ENCODE results near the gene TLK2. TPM values are rescaled to one million over a fixed set of nuclear protein-coding genes. Genes with fewer than 3 reads are reported as not detected.

TLK2 gene
- total RNA-seq, 1 experiment from 2014 or later, result 29.4 TPM

DNA sequence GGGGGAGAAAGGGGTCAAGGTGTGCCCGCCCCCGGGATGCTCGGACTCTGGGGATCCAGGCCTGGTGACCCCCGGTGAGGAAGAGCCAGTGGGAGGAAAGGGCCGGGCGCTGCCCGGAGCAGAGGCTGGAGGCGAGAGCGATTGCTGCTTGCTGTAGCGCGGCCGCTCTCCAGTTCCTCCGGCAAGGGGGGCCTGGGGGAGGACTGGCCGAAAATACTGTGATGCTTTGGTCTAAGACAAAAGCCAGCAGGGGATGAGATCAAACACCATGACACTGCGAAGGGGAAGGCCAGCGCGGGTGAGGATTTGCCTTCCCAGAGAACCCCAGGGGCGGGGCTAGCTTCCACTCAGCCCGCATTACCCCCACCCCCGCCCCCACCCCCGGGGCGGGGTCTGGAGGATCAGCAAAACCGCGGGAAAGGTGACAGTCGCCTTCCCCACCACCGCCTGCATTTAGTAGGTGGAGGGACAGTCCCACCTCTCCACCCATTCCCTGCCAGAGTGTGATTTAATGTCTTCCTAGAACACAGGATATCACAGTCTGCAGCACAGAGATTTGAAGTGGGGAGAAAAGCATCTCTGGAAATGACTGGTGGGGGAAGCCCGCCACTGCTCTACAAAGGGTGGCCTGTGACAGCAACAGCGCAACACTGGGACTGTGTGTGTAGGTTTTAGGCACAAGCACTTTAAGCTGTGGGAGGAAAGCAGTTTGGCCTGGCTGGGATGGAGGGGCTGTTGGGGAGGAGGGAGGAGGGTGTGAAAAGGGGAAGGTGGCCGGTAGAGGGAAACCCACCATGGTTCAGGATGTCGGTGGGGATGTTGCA is 174.6 kb downstream of the TLK2 start:
- no peak for DNase-seq (ENCODE audit: low read depth)

DNA sequence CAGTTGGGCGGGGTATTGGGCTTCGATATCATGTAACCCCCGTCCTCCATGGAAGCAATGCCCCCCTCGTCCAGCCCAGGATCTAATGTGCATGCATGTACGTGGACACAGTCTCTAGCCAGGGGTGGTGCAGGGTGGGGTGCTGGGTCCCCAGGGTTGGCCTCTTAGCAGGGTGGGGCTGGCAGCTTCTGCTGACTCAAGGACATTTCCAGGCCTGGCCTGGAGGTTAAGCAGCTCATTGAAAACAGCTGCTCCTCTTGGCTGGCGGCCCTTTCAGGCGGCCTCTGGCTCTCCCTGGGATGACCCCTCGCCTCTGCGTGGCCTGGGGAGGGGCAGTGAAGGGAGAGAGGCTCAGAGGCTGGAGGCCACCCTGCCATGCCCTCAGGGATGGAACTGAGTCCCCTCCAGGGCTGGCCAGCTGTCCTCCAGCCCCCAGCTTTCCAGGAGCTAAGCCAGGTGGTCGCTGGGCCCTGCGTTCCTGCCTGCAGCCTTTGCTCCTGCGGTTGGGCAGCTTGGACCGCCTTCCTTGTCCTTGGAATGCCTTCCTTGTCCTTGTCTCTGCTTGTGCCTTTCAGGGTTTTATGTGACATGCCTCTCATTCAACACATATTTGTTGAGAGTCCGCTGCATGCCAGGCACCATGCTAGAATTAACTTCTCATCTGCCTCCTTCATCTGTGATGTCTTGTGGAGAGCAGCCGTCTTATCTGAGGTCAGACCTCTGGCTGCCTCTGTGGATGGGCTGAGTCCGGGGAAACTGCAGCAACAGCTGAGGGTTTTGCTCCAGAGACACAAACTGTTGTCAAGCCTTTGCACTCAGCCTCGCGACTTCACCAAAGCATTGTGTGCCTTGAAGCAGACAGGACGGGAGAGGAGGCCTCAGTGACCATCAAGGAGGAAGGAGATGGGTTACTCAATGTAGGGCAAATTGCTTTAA is 175.5 kb downstream of the TLK2 start:
- DNase-seq (ENCODE audit: low read depth), result no peak

DNA sequence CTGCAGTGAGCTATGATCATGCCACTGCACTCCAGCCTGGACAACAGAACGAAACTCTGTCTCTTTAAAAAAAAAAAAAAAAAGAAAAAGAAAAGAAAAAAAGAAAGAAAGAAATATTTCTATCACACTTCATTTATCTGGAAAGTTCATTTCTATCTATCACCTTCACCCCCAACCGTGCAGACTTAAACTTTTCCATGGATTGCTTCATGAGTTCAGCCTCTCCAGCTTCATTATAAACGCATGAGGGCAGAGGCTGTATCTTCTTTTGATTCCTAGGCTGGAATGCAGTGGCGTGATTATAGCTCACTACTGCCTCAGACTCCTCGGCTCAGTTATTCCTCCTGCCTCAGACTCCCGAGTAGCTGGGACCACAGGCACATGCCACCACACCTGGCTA is 177.0 kb downstream of the TLK2 start:
- no peak for DNase-seq (ENCODE audit: low read depth)

DNA sequence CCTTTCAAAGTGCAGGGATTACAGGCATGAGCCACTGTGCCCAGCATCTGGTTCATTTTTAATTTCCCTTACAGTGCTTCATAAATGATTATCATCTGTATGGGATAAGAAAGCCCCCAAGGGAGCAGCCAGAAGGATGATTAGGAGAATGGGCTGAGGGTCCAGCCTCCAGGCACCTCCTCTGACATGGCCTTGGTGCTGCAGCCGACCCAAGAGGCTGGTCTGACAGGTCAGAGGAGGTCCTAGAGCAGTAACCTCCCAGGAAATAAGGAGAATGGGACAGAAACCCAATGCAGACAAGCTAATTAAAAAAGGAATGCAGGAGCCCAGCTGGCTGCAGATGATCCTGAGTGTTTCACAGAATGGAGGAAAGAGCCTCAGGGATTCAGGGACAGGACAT is 177.8 kb downstream of the TLK2 start:
- DNase-seq (ENCODE audit: low read depth), result no peak

DNA sequence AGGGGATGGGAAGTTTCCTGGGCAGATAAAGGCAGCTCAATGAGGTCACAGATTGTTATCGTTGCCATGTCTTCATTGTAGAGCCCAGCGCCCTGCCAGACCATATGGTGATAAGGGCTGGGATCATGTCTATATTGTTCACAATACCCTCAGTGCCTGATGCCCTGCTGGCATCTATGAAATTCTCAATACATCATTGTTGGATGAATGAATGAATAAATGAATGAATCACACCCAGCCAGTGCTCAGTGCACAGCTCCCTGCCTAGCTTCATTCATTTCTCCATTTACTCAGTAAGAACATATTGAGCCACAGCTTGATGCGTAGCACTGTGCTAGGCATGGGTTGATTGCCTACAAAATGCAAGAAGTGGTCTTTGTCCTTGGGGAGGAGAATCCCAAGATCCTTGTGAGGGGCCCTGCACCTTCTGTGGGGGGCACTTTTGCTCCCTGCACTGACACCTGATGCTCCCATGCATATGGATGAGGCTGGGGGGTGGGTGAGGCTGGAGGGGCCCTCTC is 178.6 kb downstream of the TLK2 start:
- DNase-seq (ENCODE audit: low read depth), result no peak

DNA sequence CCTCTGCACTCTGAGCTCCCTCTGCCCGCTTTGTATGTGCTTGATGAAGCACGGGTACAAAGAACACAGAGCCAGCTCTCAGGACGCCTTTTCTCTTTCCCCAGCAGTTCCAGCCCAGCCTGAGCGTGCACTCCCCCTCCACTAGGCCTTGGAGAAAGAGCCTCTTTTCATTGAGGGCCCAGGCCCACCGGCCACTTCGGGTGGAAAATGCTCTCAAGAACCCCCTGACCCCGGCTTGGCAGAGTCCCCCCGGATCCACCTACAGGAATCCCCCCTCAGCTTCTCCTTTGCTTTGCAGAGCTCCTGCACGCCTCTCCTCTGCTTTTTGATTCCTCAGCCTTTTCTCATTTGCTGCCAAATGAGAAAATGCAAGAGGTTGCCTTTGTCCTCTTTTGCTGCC is 179.1 kb downstream of the TLK2 start:
- DNase-seq (ENCODE audit: low read depth), result no peak

- no peak for DNase-seq (ENCODE audit: low read depth)
Observed at GRCh38 chr17:62658136-62658920, 179.7 kb downstream of the TLK2 start.

DNA sequence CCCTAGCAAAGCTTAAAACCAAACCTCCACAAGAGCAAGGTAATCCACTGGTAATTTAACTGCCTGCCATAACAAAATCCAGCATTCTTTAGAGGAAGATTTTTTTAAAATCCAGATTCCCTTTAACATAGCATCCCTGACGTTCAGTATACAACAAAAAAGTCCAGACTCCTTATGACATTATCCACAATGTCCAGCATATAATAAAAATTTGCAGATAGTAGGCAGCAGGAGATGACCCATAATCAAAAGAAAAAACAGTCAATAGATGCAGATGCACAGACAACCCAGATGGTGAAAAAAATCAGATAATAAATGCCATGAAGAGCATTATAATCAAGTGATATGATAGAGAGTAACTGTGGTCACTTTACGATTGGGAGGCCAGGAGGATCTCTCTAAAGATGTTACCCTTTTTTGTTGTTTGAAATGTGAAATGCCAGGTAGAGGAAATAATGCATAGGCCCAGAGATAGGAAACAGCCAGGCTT is 182.0 kb downstream of the TLK2 start:
- DNase-seq (ENCODE audit: low read depth), result no peak

DNA sequence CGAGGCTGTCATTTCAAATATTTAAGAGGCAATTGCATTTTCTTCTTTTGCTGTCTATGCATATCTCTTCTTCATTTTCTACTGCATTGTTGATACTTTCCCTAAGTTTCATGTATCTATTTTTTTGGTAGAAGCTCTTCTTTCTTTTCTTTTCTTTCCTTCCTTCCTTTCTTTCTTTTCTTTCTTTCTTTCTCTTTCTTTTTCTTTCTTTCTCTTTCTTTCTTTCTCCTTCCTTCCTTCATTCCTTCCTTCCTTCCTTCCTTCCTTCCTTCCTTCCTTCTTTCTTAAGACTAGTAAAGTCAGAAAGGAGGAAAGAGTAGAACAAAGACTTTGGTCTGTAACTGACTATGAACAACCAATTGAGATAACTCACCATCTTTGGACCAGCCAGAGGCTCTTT is 182.7 kb downstream of the TLK2 start:
- DNase-seq (ENCODE audit: low read depth), result no peak

DNA sequence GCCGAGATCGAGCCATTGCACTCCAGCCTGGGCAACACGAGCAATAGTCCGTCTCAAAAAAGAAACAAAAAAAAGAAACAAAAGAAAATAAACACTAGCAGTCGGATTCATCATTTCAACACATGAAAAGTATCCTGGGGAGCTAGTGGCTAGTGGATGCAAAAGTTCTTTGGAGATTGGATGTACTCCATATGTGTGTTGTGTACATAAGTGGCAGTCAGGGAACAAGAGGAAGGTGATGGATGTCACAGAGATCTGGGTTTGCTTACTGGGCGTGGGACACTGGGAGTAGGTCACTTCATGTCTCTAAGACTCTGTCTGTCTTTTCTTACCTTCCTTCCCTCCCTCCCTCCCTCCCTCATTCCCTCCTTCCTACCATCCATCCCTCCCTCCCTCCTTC is 184.2 kb downstream of the TLK2 start:
- no peak for DNase-seq (ENCODE audit: low read depth)

Small RNA genes lying within 50 kb of the gene (small RNA-seq; reads per million reads assigned to genes)
- gene RF00019, result not detected

Other genes starting within 250 kb of the TLK2 start
- gene EFCAB3, start 98.3 kb upstream of the TLK2 start, total RNA-seq (2014; rRNA removed; shearing (Covaris generic)), result not detected in 2 replicates
- gene METTL2A, start 54.9 kb upstream of the TLK2 start, total RNA-seq (2014; rRNA removed; shearing (Covaris generic)), result 36.3 and 43.2 TPM in 2 replicates
- 69.9 and 70.5 TPM in 2 replicates for gene MRC2, start 148.8 kb downstream of the TLK2 start, total RNA-seq (2014; rRNA removed; shearing (Covaris generic))

Data from HT1080 (cell line).